Lung (tissue), 12 donors: ENCODE results near the gene LATS2. TPM values are rescaled to one million over a fixed set of nuclear protein-coding genes. Genes with fewer than 3 reads are reported as not detected.
A peak's percentile ranks its signal among the peaks of the same experiment; 100 is the strongest.

Experiments
- ATAC-seq: fragments of 200-7000 bp; cut with Tn5 transposase; one replicate; pipeline ENCODE4 v1.9.1; 2020; ENCODE audit warnings: moderate number of reproducible peaks; ENCODE audit not compliant: insufficient read depth, low FRiP score
- DNase-seq, 3 donors: peaks; one replicate each; pipeline ENCODE4 v3.0.0-alpha.2; 2013 to 2017
- H3K27ac ChIP-seq, 2 donors: one replicate each; pipeline ENCODE4 v1.5.1; 2013; ENCODE audit warnings: mild to moderate bottlenecking in 2 of 2, moderate library complexity in 2 of 2, control low read depth in 1 of 2, inconsistent platforms in 1 of 2, low read depth in 1 of 2, low read length in 1 of 2
- H3K27me3 ChIP-seq, 3 donors: one replicate each; pipeline ENCODE4 v1.5.1; 2013; ENCODE audit warnings: low read length in 2 of 3; ENCODE audit not compliant: control insufficient read depth in 3 of 3, insufficient read depth in 3 of 3
- H3K36me3 ChIP-seq, 4 donors: one replicate each; pipeline ENCODE4 v1.5.1; 2013; ENCODE audit warnings: low read length in 4 of 4, mild to moderate bottlenecking in 1 of 4, moderate library complexity in 1 of 4; ENCODE audit not compliant: control insufficient read depth in 4 of 4, insufficient read depth in 4 of 4
- H3K4me1 ChIP-seq, 5 donors: one replicate each; pipeline ENCODE4 v1.5.1; 2013; ENCODE audit warnings: low read length in 5 of 5, mild to moderate bottlenecking in 2 of 5, moderate library complexity in 1 of 5; ENCODE audit not compliant: control insufficient read depth in 5 of 5, insufficient read depth in 5 of 5
- H3K4me3 ChIP-seq: one replicate; pipeline ENCODE4 v1.5.1; 2013; ENCODE audit warnings: mild to moderate bottlenecking, control low read depth, moderate library complexity
- H3K9ac ChIP-seq, 2 donors: one replicate each; pipeline ENCODE4 v1.5.1; 2013; ENCODE audit warnings: low read length in 2 of 2, control low read depth in 1 of 2; ENCODE audit not compliant: insufficient read depth in 1 of 2
- H3K9me3 ChIP-seq, 4 donors: one replicate each; pipeline ENCODE4 v1.5.1; 2013; ENCODE audit warnings: low read length in 3 of 4, mild to moderate bottlenecking in 1 of 4, moderate library complexity in 1 of 4; ENCODE audit not compliant: control insufficient read depth in 4 of 4, insufficient read depth in 3 of 4
- CTCF ChIP-seq: IDR thresholded peaks from 2 replicates; pipeline ENCODE4 v1.5.1; 2012; ENCODE audit warnings: mild to moderate bottlenecking; ENCODE audit errors: control extremely low read depth, extremely low read depth
- WGBS, 2 donors: extraction: QIAGEN DNeasy Blood & Tissue Kit; methylation state at CpG; one replicate each; pipeline ENCODE4 v1.1.7; 2013; 5-methylcytosine and 5-hydroxymethylcytosine counted together
- polyA plus RNA-seq, 2 donors: library from polyadenylated mRNA; stranded (reverse); fragments of 200-250 nt; gene quantifications; one replicate each; pipeline ENCODE4 v1.2.1, GENCODE V29; 2013
- total RNA-seq, 2 donors: library from RNA; depleted of rRNA in 1 of 2; stranded (reverse); fragments of >200 nt in 1 of 2; gene quantifications; one replicate each; pipeline ENCODE4 v1.2.1, GENCODE V29; 2014 to 2021
- donor health status: control.
- donor health status: control.
- donor health status: Bipolar disorder and iron deficiency.
- donor health status: healthy.
- donor health status: DM: yes; HTN: yes; CAD: no.

The LATS2 gene
- total and polyA plus RNA-seq, 4 donors: 7.7 to 37.5 (median 21.3) TPM

DNA sequence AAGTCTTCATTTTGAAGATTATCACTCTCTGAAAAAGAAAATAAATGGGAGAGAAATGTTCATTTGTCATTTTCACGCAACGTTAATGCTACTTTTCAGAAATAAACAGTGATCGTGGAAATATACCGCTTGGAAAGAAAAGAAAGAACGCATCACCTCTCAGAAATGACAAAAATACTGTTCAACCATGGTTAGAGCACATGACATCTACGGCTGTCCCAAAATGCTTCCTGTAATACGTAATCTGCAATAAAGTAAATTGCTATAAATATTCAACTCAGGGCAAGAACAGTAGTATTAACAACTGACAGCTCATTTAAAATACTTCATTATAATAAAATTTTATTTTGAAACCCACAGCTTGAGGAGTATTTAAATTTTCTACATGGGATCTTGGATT is 15.2 kb downstream of the LATS2 start:
- no peak for TF ChIP-seq CTCF
- no peaks in the 10 kb centered on the region for H3K27me3 ChIP-seq
- H3K4me1 ChIP-seq: peaks cover 3 to 38% (median 9%) of the 10 kb centered on the region in 5 donors
- no peaks in the 10 kb centered on the region for H3K9me3 ChIP-seq
- H3K9ac ChIP-seq: no peak overlapping the region
- DNase-seq: no peak
- no peak for ATAC-seq
- no peak overlapping the region for H3K4me3 ChIP-seq
- peaks cover 0 to 10% (median 7%) of the 10 kb centered on the region in 4 donors for H3K36me3 ChIP-seq
- peak overlapping the region in 1 of 2 donors; percentile 35 for H3K27ac ChIP-seq
- WGBS, 2 donors: 54 to 58% methylated on average over 7 of the region's 7 CpGs

DNA sequence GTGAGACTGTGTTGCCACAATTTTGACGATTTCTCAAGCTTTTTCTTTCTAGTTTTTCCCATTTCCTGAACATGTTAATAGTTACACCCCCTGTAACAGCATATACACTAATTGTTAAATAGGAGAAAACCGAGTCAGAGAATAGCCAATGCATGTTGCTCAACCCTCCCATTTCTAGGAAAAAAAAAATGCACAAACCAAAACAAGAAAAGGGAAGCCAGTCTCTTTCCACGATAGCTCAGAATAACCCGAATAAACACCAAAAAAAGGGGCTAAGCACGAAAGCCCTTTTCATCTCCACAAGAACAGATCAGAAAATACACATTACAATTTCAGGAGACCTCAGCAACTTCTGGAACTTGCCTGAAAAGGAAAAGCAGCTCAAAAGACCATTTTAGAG is 16.3 kb downstream of the LATS2 start:
- Histone ChIP-seq H3K9me3 (no peaks in the 10 kb centered on the region), H3K4me3 (no peak overlapping the region), H3K4me1 (peaks cover 3 to 34% (median 9%) of the 10 kb centered on the region in 5 donors), H3K27me3 (no peaks in the 10 kb centered on the region), H3K36me3 (peaks cover 0 to 10% (median 7%) of the 10 kb centered on the region in 4 donors), H3K27ac (no peak overlapping the region), H3K9ac (no peak overlapping the region)
- ATAC-seq (no peak), DNase-seq (no peak)
- TF ChIP-seq CTCF: no peak
- 33 to 61% methylated on average over 5 of the region's 5 CpGs for WGBS, 2 donors

GRCh38 chr13:21043898-21044297 is 17.5 kb downstream of the LATS2 start:
- Histone ChIP-seq H3K4me3 (no peak overlapping the region), H3K9ac (peak overlapping the region in 1 of 2 donors; percentile 20), H3K4me1 (peaks cover 3 to 37% (median 9%) of the 10 kb centered on the region in 5 donors), H3K9me3 (no peaks in the 10 kb centered on the region), H3K36me3 (peaks cover 0 to 13% (median 7%) of the 10 kb centered on the region in 4 donors), H3K27ac (peak overlapping the region in 1 of 2 donors; percentile 77), H3K27me3 (no peaks in the 10 kb centered on the region)
- WGBS, 2 donors: 39 to 42% methylated on average over 2 of the region's 2 CpGs
- DNase-seq: peak in 2 of 3 donors; percentile 33 to 62
- no peak for TF ChIP-seq CTCF
- no peak for ATAC-seq
